Activated CD4-positive, alpha-beta T cell treated with anti-CD3 and anti-CD28 coated beads for 48 hours (primary cell): ENCODE results near the gene NLRP6.
"Not testable (repeated sequence)": the region's sequence is repeated elsewhere in the genome, so short reads cannot be mapped to it uniquely, and the experiment has no call there.

Experiments
- DNase-seq: peaks from one replicate; pipeline ENCODE4 v3.0.0-alpha.2; 2020

The NLRP6 gene

DNA sequence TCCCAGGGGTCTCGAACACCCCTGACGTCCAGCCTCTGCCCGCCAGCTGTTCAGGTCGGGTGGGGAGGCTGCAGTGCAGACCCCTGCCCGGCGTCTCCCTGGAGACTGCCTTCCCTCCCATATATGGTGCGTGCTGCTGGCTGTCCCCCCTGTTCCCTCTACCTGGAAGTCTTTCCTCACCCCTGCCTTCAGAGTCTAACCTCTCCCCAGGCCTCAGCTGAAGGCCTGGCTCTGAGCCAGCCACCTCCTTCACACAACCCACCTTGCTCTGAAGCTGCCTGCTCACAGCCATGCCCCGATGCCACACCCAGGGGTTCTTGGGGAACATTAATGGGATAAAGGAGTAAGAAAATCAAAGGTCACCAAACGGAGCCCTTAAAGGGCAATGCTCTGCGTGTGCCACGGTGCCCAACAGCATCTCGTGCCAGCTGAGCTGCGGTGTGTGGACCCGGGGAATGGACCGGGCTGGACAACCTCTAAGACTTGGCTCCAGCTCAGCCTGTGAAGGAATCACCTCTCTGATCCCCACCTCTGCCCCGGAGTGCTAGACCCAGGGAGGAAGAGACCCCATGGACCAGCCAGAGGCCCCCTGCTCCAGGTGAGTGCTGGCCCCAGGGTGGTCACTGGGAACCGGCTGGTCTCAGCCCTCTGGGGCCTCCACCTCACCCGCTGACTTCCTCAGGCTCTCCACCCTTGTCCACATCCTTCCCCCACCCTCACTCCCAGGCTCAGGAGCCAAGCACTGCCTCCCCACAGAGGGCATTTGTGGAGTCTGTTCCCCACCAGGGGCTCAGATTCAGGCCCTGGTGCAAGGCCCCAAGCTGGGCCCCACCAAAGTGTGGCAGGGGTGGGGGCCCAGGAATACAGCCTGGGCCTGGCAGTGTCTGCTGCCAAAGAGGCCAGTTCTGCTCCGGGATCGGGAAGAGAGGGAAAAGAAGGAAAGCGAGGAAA lies at the start of gene NLRP6:
NLRP6 (plus strand) TSS at position 407 of the 951 bp plus-strand sequence; CDS start at position 570, 163 bp downstream.
- DNase-seq: no peak

- no peak for DNase-seq
These were observed 47.8 kb upstream of the NLRP6 start for GRCh38 chr11:230431-230830.

GRCh38 chr11:232783-233565 lies 45.2 kb upstream of the NLRP6 start:
- DNase-seq: no peak

DNA sequence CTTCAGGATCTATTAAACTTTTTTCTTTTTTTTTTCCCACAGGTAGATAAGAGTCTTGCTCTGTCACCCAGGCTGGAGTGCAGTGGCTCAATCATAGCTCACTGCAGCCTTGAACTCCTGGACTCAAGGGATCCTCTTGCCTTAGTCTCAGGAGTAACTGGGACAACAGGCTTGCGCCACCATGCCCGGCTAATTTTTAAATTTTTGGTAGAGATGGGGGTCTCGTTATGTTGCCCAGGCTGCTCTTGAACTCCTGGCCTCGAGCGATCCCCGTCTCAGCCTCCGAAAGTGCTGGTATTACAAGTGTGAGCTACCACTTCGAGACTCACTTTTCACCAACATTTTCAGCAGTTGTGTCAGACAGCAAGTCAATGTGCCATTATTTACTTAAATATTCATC lies 43.0 kb upstream of the NLRP6 start:
- no peak for DNase-seq

- peak; percentile 81 for DNase-seq
These were observed 42.6 kb upstream of the NLRP6 start for GRCh38 chr11:235609-235996.

- DNase-seq: peak; percentile 83
These were observed 42.0 kb upstream of the NLRP6 start, which contains the start of gene SIRT3 for GRCh38 chr11:235997-236773. TSS of gene SIRT3 (minus strand) at chr11:236342. CDS start at chr11:236328, 14 bp downstream.

DNA sequence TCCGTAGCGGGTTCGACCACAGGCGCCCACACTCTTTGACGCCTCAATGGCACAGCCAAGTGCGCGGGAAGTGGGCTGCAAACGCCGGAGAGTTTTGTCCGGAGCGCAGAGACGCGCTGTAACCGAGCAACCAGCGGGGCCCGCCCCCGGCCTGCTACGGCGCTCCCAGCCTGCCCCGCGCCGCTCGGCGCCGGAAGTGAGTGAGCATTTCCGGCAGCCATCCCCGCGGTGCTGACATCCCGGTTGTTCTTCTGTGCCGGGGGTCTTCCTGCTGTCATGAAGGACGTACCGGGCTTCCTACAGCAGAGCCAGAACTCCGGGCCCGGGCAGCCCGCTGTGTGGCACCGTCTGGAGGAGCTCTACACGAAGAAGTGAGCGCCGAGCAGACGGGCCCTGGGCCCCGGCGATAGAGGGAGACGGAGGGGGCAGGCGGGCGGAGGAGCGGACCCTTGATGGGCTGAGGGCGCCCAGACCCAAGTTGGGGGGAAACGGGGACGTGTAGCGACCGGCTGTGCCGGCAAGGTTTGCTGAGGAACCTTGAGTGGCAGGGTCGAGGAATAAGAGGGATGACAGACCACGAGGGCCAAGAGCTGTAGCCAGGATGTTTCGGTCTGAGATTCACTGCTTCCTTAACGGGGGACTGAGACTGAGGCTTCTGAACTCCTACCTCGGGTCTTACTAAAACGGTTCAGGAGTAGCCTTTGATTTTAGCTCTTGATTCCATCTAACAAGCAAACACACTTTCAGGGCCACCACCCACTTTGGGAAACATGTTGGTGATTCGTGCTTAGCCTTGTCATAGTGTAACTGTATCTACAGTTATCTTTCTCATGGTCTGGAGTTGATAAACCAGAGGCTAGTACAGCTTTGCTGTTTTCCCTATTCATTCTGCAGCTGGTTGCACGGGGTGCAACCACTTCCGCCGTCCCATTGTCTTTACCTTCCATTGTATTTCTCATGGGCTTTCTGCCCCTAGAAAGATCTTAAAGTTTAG lies 41.1 kb upstream of the NLRP6 start, which contains the start of gene PSMD13:
PSMD13 (plus strand) TSS at position 203 of the 994 bp plus-strand sequence; CDS start at position 277, 74 bp downstream.
- DNase-seq: peak; percentile 94

GRCh38 chr11:238346-238745 lies 39.9 kb upstream of the NLRP6 start:
- DNase-seq: not testable (repeated sequence)

DNA sequence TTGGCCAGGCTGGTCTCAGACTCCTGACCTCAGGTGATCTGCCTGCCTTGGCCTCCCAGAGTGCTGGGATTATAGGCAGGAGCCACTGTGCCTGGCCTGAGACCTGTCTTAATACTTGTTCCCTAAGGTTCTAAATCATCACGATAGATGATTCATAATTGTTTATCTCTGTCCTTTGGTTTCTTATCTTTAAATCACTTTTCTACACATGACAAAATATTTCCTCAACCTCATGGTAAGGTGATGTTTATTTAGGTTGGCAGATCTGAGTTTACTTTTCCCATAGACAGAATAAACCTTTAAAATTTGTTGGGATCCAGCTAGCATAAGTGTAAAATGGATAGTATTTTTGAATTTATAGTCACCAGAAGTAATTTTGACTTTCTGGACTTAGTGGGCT lies 37.9 kb upstream of the NLRP6 start:
- DNase-seq: no peak

GRCh38 chr11:241634-242033 lies 36.6 kb upstream of the NLRP6 start:
- DNase-seq: no peak

DNA sequence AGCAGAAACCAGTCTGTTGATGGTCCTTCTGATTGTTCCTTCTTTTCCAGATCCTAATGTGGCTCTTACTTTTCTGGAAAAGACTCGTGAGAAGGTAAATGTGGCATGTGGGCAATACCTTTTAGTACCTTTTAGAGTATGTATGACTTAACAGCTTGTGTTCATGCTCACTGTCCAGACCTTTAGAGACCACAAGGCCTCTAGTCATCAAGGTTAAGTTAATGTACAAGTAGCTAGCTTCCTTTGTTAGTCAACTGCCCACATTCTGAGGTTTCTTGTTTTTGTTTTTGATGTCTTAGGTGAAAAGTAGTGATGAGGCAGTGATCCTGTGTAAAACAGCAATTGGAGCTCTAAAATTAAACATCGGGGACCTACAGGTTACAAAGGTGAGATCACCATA lies 33.8 kb upstream of the NLRP6 start:
- no peak for DNase-seq

- DNase-seq: no peak
These were observed 29.1 kb upstream of the NLRP6 start for GRCh38 chr11:249062-249461.

GRCh38 chr11:250274-250673 lies 27.9 kb upstream of the NLRP6 start:
- DNase-seq: no peak

- peak; percentile 86 for DNase-seq
These were observed 27.4 kb upstream of the NLRP6 start for GRCh38 chr11:250740-251299.

- no peak for DNase-seq
These were observed 26.7 kb upstream of the NLRP6 start for GRCh38 chr11:251550-251949.

DNA sequence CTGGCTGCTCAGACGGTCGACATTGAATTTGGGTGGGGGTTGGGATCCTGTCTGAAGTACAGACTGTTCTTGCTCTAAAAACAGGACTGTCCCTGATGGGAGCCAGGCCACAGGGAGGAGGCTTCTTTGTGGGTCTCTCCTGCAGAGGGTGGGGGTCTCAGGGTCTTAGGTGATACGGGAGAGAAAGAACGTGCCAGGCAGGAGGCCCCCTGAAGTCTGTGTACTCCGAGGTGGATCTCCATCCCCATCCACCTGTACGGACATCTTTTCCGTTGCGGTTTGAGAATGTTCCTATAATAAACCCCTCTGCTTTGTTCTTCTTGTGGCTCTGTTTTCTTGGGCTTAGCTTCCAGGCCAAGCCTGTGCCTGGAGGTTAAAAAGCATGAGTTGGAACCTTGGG lies 25.5 kb upstream of the NLRP6 start:
- no peak for DNase-seq

- DNase-seq: no peak
These were observed 24.9 kb upstream of the NLRP6 start for GRCh38 chr11:253160-253885.

DNA sequence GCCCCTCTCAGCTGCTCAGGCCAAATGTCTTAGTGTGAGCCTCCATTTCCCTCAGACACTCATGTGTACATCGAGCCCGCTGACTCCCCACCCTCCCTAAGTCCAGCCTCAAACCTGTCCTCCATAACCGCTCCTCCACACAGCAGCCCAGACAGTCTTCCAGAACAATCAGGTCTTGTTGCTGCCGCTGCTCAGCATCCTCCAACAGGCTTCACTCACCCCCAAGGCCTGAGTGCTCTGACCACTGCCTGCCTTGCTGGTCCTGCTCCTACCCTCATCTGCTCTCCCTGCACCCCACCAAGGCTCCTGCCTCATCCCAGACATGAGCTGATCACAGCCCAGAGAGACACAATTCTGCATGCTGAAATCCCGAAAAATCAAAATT lies 24.3 kb upstream of the NLRP6 start:
- no peak for DNase-seq

- no peak for DNase-seq
These were observed 23.0 kb upstream of the NLRP6 start for GRCh38 chr11:255176-255575.

- no peak for DNase-seq
These were observed 22.4 kb upstream of the NLRP6 start for GRCh38 chr11:255816-256215.
